Natural killer cell (primary cell): ENCODE measurements around the gene GATAD2A. TPM values are rescaled to one million over a fixed set of nuclear protein-coding genes. Genes with fewer than 3 reads are reported as not detected.

Experiments
- ATAC-seq, 3 donors: fragments of 150-1000 bp in 2 of 3; fragments of 200-7000 bp in 1 of 3; cut with Tn5 transposase; 1 replicate in 1 of 3; 2 replicates in 2 of 3; pipeline ENCODE4 v1.10.0; 2021; ENCODE audit warnings: mild to moderate bottlenecking in 2 of 3, moderate library complexity in 2 of 3
- DNase-seq, 2 donors: peaks; one replicate each; pipeline versions ENCODE4 v3.0.0 to v3.0.0-alpha.2; 2013 to 2021; ENCODE audit warnings: mixed read lengths in 1 of 2
- H3K27ac ChIP-seq: one replicate; pipeline ENCODE4 v1.5.1; 2013; ENCODE audit warnings: mild to moderate bottlenecking, low read length
- H3K27me3 ChIP-seq: one replicate; pipeline ENCODE4 v1.6.1; 2013; ENCODE audit warnings: low read length; ENCODE audit not compliant: control insufficient read depth, insufficient read depth
- H3K36me3 ChIP-seq: one replicate; pipeline ENCODE4 v1.6.1; 2013; ENCODE audit warnings: low read length; ENCODE audit not compliant: control insufficient read depth, insufficient read depth
- H3K4me1 ChIP-seq: one replicate; pipeline ENCODE4 v1.6.1; 2013; ENCODE audit warnings: low read length; ENCODE audit not compliant: control insufficient read depth, insufficient read depth
- H3K4me3 ChIP-seq: one replicate; pipeline ENCODE4 v1.5.1; 2013; ENCODE audit warnings: low read length
- H3K9me3 ChIP-seq: one replicate; pipeline ENCODE4 v1.6.1; 2013; ENCODE audit warnings: low read length; ENCODE audit not compliant: control insufficient read depth, insufficient read depth
- H3K27ac Mint-ChIP-seq, 2 donors: one replicate each; pipeline ENCODE4 v1.8.0; 2022; ENCODE audit warnings: mild to moderate bottlenecking in 2 of 2, mixed read lengths in 2 of 2, moderate library complexity in 1 of 2
- H3K27me3 Mint-ChIP-seq, 2 donors: one replicate each; pipeline ENCODE4 v1.8.0; 2022; ENCODE audit warnings: low read depth in 2 of 2, mixed read lengths in 2 of 2
- H3K36me3 Mint-ChIP-seq: one replicate; pipeline ENCODE4 v1.8.0; 2022; ENCODE audit warnings: mixed read lengths
- H3K4me1 Mint-ChIP-seq, 2 donors: one replicate each; pipeline ENCODE4 v1.8.0; 2022; ENCODE audit warnings: mixed read lengths in 2 of 2
- H3K4me3 Mint-ChIP-seq: one replicate; pipeline ENCODE4 v1.8.0; 2022; ENCODE audit warnings: mild to moderate bottlenecking, moderate library complexity, mixed read lengths
- H3K9me3 Mint-ChIP-seq, 2 donors: one replicate each; pipeline ENCODE4 v1.8.0; 2022; ENCODE audit warnings: mixed read lengths in 2 of 2
- WGBS: methylation state at CpG from one replicate; pipeline ENCODE4 v1.1.7; 2013; ENCODE audit warnings: missing lambda C conversion rate; ENCODE audit not compliant: insufficient coverage; 5-methylcytosine and 5-hydroxymethylcytosine counted together
- intact Hi-C: fragments of 100-400 bp; cut with micrococcal nuclease; formaldehyde crosslinking; loops from one replicate; pipeline ENCODE4 v1.14.2; 2022
- total RNA-seq, 4 donors: library from RNA; stranded (reverse); fragments of 120-200 nt in 1 of 4; gene quantifications; one replicate each; pipeline versions ENCODE4 v1.2.3 to v1.2.4, GENCODE V29; 2013 to 2022
- TF ChIP-seq, protein P1 (sequence below): fragments of 200-600 bp; IDR thresholded peaks from one replicate; pipeline ENCODE4 v1.8.0; 2022; ENCODE audit warnings: antibody characterized with exemption

The GATAD2A gene
- total RNA-seq, 3 donors from 2014 or later (not counting 1 experiment from before 2014, with no cell fraction given): 209 to 232 (median 230) TPM

DNA sequence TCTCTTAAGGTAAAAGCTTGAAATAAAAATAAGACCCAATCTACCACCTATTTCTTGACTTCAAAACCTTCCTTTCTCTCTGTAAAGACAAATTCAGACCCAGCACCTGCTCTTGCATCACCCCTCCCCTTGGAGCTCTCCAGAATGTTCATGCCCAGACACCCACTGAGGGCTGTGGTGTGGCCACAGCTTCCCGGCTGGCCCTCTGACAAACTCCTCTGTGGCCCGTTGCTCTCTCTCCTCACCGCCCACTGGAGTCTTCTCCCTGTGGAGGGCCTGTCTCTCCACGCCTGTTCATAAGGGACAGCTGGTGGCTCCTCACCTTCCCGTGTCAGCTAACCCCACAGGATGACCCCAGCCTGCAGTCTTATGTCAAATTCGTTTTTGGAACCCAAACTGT lies 60.7 kb downstream of the GATAD2A start:
- ATAC-seq: no peak
- H3K4me1 ChIP-seq: peaks cover 62% of the 10 kb centered on the region
- peaks cover 5 to 8% of the 10 kb centered on the region in 2 donors for H3K9me3 Mint-ChIP-seq

DNA sequence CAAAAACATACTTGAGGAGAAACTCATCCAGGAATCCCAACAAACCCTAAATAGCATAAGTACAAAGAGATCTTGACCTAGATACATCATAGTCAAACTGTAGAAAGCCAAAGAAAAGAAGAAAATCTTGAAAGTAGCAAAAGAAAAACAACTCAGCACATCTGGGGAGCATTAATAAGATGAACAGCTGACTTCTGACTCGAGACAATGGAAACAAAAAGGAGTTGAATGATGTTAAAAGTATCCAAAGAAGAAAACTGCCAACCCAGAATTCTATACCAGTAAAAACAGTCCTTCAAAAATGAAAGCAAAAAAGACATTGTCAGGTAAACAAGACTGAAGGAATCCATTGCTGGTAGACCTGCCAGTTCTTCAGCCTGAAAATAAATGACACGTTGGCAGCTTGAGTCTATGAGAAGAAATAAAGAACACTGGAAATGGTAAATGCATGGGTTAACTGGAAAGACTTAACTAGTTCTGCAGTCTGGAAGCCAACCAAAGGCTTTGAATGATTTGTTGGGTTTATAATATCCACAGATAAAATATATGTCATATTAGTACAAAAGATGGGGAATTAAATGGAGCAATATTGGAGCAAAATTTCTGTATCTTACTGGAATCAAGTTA lies 63.1 kb downstream of the GATAD2A start:
- WGBS: 100% methylated on average over 1 of the region's 2 CpGs
- intact Hi-C loops: no loop called here
- peak in 1 of 3 donors; percentile 37 for ATAC-seq
- peak overlapping the region; percentile 79 to 97 for H3K27ac Mint-ChIP-seq
- no peak for DNase-seq
- H3K27me3 Mint-ChIP-seq: no peaks in the 10 kb centered on the region
- H3K4me3 ChIP-seq: no peak overlapping the region
- H3K9me3 Mint-ChIP-seq: peaks cover 5 to 8% of the 10 kb centered on the region in 2 donors
- peaks cover 64 to 78% of the 10 kb centered on the region in 2 donors for H3K4me1 Mint-ChIP-seq
- H3K4me1 ChIP-seq: peaks cover 57% of the 10 kb centered on the region
- H3K4me3 Mint-ChIP-seq: no peak overlapping the region
- H3K9me3 ChIP-seq: peaks cover 16% of the 10 kb centered on the region
- peaks cover 42% of the 10 kb centered on the region for H3K36me3 ChIP-seq
- TF ChIP-seq, protein P1, sequence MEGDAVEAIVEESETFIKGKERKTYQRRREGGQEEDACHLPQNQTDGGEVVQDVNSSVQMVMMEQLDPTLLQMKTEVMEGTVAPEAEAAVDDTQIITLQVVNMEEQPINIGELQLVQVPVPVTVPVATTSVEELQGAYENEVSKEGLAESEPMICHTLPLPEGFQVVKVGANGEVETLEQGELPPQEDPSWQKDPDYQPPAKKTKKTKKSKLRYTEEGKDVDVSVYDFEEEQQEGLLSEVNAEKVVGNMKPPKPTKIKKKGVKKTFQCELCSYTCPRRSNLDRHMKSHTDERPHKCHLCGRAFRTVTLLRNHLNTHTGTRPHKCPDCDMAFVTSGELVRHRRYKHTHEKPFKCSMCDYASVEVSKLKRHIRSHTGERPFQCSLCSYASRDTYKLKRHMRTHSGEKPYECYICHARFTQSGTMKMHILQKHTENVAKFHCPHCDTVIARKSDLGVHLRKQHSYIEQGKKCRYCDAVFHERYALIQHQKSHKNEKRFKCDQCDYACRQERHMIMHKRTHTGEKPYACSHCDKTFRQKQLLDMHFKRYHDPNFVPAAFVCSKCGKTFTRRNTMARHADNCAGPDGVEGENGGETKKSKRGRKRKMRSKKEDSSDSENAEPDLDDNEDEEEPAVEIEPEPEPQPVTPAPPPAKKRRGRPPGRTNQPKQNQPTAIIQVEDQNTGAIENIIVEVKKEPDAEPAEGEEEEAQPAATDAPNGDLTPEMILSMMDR: no peak
- H3K27me3 ChIP-seq: no peaks in the 10 kb centered on the region
- H3K36me3 Mint-ChIP-seq: peaks cover 26% of the 10 kb centered on the region
- H3K27ac ChIP-seq: no peak overlapping the region

More for the DNA sequence above, 60.7 kb downstream of the GATAD2A start:
- Histone ChIP-seq H3K27me3 (no peaks in the 10 kb centered on the region), H3K4me3 (no peak overlapping the region), H3K27ac (no peak overlapping the region), H3K9me3 (peaks cover 16% of the 10 kb centered on the region), H3K36me3 (peaks cover 38% of the 10 kb centered on the region)
- TF ChIP-seq, protein P1: no peak
- Mint-ChIP-seq H3K4me3 (peak overlapping the region; percentile 63), H3K27ac (peak overlapping the region; percentile 97 to 100), H3K36me3 (peaks cover 26% of the 10 kb centered on the region), H3K27me3 (no peaks in the 10 kb centered on the region), H3K4me1 (peaks cover 69 to 74% of the 10 kb centered on the region in 2 donors)
- 61% methylated on average over 6 of the region's 6 CpGs for WGBS
- no peak for DNase-seq
- intact Hi-C loops: no loop called here

DNA sequence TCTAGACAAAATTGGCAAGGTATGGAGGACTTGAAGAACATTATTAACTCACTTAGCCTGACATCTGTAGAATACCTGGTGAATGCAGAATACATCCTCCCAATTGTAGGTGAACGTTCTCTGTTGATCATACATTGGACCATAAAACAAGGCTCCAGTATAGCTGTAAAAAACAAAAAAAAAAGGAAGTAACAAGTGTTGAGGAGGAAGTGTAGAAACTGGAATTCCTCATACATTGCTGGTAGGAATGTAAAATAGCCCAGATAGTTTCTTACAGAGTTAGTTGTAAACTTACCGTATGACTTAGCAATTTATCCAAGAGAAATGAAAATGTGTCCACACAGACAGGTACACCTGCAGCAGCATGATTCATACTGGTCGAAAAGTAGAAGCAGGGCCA lies 65.1 kb downstream of the GATAD2A start:
- Mint-ChIP-seq H3K4me3 (no peak overlapping the region), H3K4me1 (peaks cover 62 to 71% of the 10 kb centered on the region in 2 donors)

More for the DNA sequence above, 65.1 kb downstream of the GATAD2A start:
- Mint-ChIP-seq H3K27ac (peak overlapping the region; percentile 82 to 84), H3K9me3 (peaks cover 5 to 8% of the 10 kb centered on the region in 2 donors), H3K36me3 (peaks cover 26% of the 10 kb centered on the region), H3K27me3 (no peaks in the 10 kb centered on the region)
- Histone ChIP-seq H3K4me3 (no peak overlapping the region), H3K4me1 (peaks cover 57% of the 10 kb centered on the region), H3K27me3 (no peaks in the 10 kb centered on the region), H3K9me3 (peaks cover 16% of the 10 kb centered on the region), H3K36me3 (peaks cover 44% of the 10 kb centered on the region), H3K27ac (no peak overlapping the region)
- ATAC-seq (no peak), DNase-seq (no peak)
- intact Hi-C loops: no loop called here
- TF ChIP-seq, protein P1: no peak
- WGBS: 93% methylated on average over 2 of the region's 3 CpGs
